Fibroblast of lung (primary cell): ENCODE measurements around the gene CREBRF.

Source experiments
- EZH2 ChIP-seq: IDR thresholded peaks from 2 replicates; pipeline ENCODE4 v1.5.1; 2012; ENCODE audit warnings: low read length, control low read depth, mild to moderate bottlenecking; ENCODE audit errors: missing control alignments
- TF ChIP-seq, protein P1 (sequence below), 2 donors: IDR thresholded peaks in 1 of 2; conservative IDR thresholded peaks in 1 of 2; 1 replicate in 1 of 2; 2 replicates in 1 of 2; pipeline ENCODE4 v1.5.1; 2011 to 2012; ENCODE audit warnings: low read length in 2 of 2, control low read depth in 1 of 2, inconsistent platforms in 1 of 2, low read depth in 1 of 2, mild to moderate bottlenecking in 1 of 2

- TF ChIP-seq, protein P1, sequence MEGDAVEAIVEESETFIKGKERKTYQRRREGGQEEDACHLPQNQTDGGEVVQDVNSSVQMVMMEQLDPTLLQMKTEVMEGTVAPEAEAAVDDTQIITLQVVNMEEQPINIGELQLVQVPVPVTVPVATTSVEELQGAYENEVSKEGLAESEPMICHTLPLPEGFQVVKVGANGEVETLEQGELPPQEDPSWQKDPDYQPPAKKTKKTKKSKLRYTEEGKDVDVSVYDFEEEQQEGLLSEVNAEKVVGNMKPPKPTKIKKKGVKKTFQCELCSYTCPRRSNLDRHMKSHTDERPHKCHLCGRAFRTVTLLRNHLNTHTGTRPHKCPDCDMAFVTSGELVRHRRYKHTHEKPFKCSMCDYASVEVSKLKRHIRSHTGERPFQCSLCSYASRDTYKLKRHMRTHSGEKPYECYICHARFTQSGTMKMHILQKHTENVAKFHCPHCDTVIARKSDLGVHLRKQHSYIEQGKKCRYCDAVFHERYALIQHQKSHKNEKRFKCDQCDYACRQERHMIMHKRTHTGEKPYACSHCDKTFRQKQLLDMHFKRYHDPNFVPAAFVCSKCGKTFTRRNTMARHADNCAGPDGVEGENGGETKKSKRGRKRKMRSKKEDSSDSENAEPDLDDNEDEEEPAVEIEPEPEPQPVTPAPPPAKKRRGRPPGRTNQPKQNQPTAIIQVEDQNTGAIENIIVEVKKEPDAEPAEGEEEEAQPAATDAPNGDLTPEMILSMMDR (conservative IDR thresholded peaks at IDR 0.05 in 1 of 2, IDR thresholded peaks at IDR 0.05 in 1 of 2; ENCODE audit: low read depth in 1 of 2, low read length in 2 of 2), result no peak
- TF ChIP-seq EZH2, result no peak
Observed at GRCh38 chr5:173180331-173180730, 124.2 kb downstream of the CREBRF start.
